Gastroesophageal sphincter (tissue), 4 donors: ENCODE measurements around the gene DDHD1. TPM values are rescaled to one million over a fixed set of nuclear protein-coding genes. Genes with fewer than 3 reads are reported as not detected.
"Not testable (repeated sequence)": the region's sequence is repeated elsewhere in the genome, so short reads cannot be mapped to it uniquely, and the experiment has no call there.

Experiments
- ATAC-seq: fragments of 150-250 bp; one replicate; pipeline ENCODE4 v1.9.1; 2016; ENCODE audit warnings: mild to moderate bottlenecking, moderate library complexity
- H3K27ac ChIP-seq, 4 donors: fragments of 200-600 bp; sonication (generic) in 3 of 4; 1 replicate in 3 of 4; 2 replicates in 1 of 4; pipeline ENCODE4 v1.5.1; 2016 to 2019
- H3K27me3 ChIP-seq: fragments of 200-600 bp; sonication (generic); one replicate; pipeline ENCODE4 v1.5.1; 2019
- H3K36me3 ChIP-seq, 2 donors: fragments of 200-600 bp; sonication (generic); one replicate each; pipeline ENCODE4 v1.5.1; 2019; ENCODE audit warnings: control low read depth in 1 of 2
- H3K4me1 ChIP-seq, 3 donors: fragments of 200-600 bp; sonication (generic); 1 replicate in 2 of 3; 2 replicates in 1 of 3; pipeline ENCODE4 v1.5.1; 2016 to 2019; ENCODE audit warnings: control low read depth in 2 of 3
- H3K4me3 ChIP-seq, 2 donors: fragments of 200-600 bp; sonication (generic); one replicate each; pipeline ENCODE4 v1.5.1; 2019; ENCODE audit warnings: mild to moderate bottlenecking in 1 of 2, moderate library complexity in 1 of 2
- H3K9me3 ChIP-seq, 3 donors: fragments of 200-600 bp; sonication (generic); one replicate each; pipeline ENCODE4 v1.5.1; 2017 to 2019; ENCODE audit warnings: control low read depth in 2 of 3
- EP300 ChIP-seq: sonication (generic); formaldehyde crosslinking; IDR thresholded peaks from one replicate; pipeline ENCODE4 v1.6.1; 2017; ENCODE audit warnings: antibody characterized with exemption, mild to moderate bottlenecking
- POLR2A ChIP-seq, 2 donors: fragments of 450-650 bp; IDR thresholded peaks; one replicate each; pipeline ENCODE4 v1.6.1; 2017; ENCODE audit warnings: antibody characterized with exemption in 2 of 2, mild to moderate bottlenecking in 2 of 2, moderate library complexity in 1 of 2
- POLR2AphosphoS5 ChIP-seq: sonication (generic); formaldehyde crosslinking; IDR thresholded peaks from one replicate; pipeline ENCODE4 v1.6.1; 2017; ENCODE audit warnings: antibody characterized with exemption
- WGBS, 2 donors: methylation state at CpG; one replicate each; pipeline ENCODE4 v1.1.5; 2018; ENCODE audit warnings: low coverage in 1 of 2; 5-methylcytosine and 5-hydroxymethylcytosine counted together
- total RNA-seq, 4 donors: library from RNA; depleted of rRNA; stranded (reverse); fragments of >200 nt; gene quantifications; one replicate each; pipeline ENCODE4 v1.1.0, GENCODE V29; 2016
- TF ChIP-seq, protein P1 (sequence below), 4 experiments: fragments of 200-600 bp in 2 of 4; fragments of 450-650 bp in 2 of 4; sonication (generic) in 1 of 4; IDR thresholded peaks; one replicate each; pipeline ENCODE4 v1.5.1; 2017 to 2019; ENCODE audit warnings: antibody characterized with exemption in 4 of 4, mild to moderate bottlenecking in 2 of 4, moderate library complexity in 2 of 4

The DDHD1 gene
- total RNA-seq, 4 donors from 2014 or later = 15.4 to 36.4 (median 20.7) TPM

DNA sequence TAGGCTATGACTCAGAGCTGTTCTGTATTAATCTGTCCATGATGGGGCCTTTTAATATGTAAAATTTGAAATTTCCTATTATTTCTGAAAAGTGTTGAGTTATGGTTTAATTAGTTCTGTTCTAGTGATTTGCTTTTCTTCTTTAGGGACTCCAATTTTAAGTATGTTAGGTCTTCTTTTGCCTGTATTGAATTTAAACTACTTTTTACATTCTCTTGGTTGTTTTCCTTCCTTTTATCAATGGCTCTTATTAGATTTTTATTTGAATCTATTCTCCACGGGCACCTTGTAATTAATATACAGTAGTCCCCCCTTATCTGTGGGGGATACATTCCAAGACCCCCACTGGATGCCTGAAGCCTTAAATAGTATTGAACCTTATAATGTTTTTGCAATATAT, 46.4 kb downstream of the DDHD1 start:
- no peak for ATAC-seq
- Histone ChIP-seq H3K27ac (no peak overlapping the region), H3K4me3 (no peak overlapping the region), H3K36me3 (no peaks in the 10 kb centered on the region), H3K27me3 (no peaks in the 10 kb centered on the region), H3K4me1 (peaks cover 0 to 8% (median 0%) of the 10 kb centered on the region in 3 donors), H3K9me3 (peaks cover 0 to 16% (median 0%) of the 10 kb centered on the region in 3 donors)
- WGBS, 2 donors = 93 to 100% methylated on average over 1 of the region's 1 CpG
- TF ChIP-seq, protein P1, sequence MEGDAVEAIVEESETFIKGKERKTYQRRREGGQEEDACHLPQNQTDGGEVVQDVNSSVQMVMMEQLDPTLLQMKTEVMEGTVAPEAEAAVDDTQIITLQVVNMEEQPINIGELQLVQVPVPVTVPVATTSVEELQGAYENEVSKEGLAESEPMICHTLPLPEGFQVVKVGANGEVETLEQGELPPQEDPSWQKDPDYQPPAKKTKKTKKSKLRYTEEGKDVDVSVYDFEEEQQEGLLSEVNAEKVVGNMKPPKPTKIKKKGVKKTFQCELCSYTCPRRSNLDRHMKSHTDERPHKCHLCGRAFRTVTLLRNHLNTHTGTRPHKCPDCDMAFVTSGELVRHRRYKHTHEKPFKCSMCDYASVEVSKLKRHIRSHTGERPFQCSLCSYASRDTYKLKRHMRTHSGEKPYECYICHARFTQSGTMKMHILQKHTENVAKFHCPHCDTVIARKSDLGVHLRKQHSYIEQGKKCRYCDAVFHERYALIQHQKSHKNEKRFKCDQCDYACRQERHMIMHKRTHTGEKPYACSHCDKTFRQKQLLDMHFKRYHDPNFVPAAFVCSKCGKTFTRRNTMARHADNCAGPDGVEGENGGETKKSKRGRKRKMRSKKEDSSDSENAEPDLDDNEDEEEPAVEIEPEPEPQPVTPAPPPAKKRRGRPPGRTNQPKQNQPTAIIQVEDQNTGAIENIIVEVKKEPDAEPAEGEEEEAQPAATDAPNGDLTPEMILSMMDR (IDR thresholded peaks at IDR 0.05) = no peak
- TF ChIP-seq POLR2AphosphoS5 = no peak
- no peak for TF ChIP-seq POLR2A (IDR thresholded peaks at IDR 0.05)
- TF ChIP-seq EP300 = no peak

DNA sequence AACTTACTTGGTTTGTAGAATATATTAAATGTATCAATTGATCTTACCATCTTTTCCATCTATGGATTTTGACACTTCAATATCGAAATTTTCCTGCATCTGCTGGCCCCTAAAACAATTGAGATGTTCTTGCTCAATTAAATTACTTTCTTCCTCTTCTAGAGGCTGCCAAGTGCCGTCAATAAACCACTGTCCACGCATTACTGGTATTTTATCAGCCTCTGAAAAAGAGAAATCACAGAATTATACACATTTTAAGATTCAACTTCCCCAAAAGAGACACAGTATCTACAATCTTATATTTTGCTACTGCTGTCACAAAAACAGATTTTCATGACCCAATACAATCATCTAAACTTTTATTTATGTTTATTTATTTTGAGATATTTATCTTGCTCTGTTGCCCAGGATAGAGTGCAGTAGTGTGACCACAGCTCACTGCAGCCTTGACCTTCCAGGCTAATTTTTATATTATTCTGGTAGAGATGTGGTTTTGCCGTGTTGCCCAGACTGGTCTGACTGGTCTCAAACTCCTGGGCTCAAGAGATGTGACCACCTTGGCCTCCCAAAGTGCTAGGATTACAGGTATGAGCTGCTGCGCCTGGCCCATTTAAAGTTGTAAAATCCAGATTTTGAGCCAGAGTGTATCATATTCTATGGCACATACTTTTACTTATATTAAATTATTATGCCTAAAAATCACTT, 49.3 kb downstream of the DDHD1 start:
- H3K4me3 ChIP-seq = no peak overlapping the region
- peaks cover 0 to 16% (median 0%) of the 10 kb centered on the region in 3 donors for H3K9me3 ChIP-seq
- TF ChIP-seq, protein P1 (IDR thresholded peaks at IDR 0.05) = no peak
- TF ChIP-seq EP300 (no peak), POLR2AphosphoS5 (no peak), POLR2A (IDR thresholded peaks at IDR 0.05) (no peak)
- no peak for ATAC-seq
- H3K4me1 ChIP-seq = peaks cover 0 to 8% (median 0%) of the 10 kb centered on the region in 3 donors
- no peak overlapping the region for H3K27ac ChIP-seq
- H3K36me3 ChIP-seq = no peaks in the 10 kb centered on the region
- H3K27me3 ChIP-seq = no peaks in the 10 kb centered on the region
- WGBS, 2 donors = 80 to 85% methylated on average over 5 of the region's 5 CpGs

DNA sequence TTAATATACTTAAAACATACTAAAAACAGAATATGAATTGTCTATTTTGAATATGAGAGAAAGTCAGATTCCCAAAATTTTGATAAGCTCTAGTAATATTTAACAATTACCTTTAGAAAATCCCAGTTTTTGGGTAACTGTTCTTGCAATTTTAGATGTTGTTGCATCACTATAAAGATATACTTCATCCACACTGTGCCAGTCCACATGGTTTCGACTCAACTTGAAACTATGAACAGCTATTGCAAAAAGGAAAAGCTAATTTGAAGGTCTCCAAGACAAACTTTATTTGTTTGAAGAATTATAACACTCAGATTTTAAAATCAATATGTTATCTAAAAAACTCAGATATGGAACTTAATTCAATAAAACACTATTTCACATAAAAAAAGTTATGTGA, 59.9 kb downstream of the DDHD1 start:
- H3K36me3 ChIP-seq = peaks cover 0 to 13% of the 10 kb centered on the region in 2 donors
- H3K27ac ChIP-seq = no peak overlapping the region
- no peak for ATAC-seq
- H3K27me3 ChIP-seq = no peaks in the 10 kb centered on the region
- H3K9me3 ChIP-seq = no peaks in the 10 kb centered on the region
- H3K4me1 ChIP-seq = no peaks in the 10 kb centered on the region
- 90 to 100% methylated on average over 1 of the region's 1 CpG for WGBS, 2 donors
- no peak overlapping the region for H3K4me3 ChIP-seq
- TF ChIP-seq, protein P1 (IDR thresholded peaks at IDR 0.05) = no peak
- TF ChIP-seq POLR2AphosphoS5 (no peak), EP300 (no peak), POLR2A (IDR thresholded peaks at IDR 0.05) (no peak)

DNA sequence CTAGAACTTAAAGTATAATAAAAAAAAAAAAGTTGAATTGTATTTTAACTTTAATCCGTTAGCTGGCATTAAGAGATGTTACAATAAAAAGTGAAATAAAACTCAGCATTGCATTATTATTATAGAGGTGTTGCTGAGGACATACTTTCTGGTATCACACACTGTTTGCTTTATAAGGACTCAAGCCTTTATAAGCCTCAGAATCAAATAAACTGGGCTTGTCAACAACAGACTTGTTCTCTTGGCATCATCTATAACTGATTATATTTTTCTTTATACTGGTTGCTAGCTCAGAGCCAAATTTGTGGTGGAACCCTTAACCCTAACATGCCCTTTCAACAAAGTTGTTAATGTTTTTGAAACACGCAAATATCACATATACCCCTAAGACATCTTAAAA, 62.3 kb downstream of the DDHD1 start:
- Histone ChIP-seq H3K4me3 (no peak overlapping the region), H3K27me3 (no peaks in the 10 kb centered on the region), H3K9me3 (no peaks in the 10 kb centered on the region), H3K27ac (no peak overlapping the region), H3K36me3 (peaks cover 0 to 13% of the 10 kb centered on the region in 2 donors), H3K4me1 (no peaks in the 10 kb centered on the region)
- 74 to 95% methylated on average over 2 of the region's 2 CpGs for WGBS, 2 donors
- TF ChIP-seq EP300 (no peak), POLR2A (IDR thresholded peaks at IDR 0.05) (no peak), POLR2AphosphoS5 (no peak)
- TF ChIP-seq, protein P1 (IDR thresholded peaks at IDR 0.05) = no peak
- no peak for ATAC-seq

DNA sequence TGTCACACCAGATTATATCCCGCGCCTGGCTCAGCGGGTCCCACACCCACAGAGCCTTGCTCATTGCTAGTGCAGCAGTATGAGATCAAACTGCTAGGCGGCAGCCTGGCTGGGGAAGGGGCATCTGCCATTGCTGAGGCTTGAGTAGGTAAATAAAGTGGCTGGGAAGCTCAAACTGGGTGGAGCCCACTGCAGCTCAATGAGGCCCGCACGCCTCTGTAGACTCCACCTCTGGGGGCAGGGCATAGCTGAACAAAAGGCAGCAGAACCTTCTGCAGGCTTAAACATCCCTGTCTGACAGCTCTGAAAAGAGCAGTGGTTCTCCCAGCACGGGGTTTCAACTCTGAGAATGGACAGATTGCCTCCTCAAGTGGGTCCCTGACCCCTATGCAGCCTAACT, 68.2 kb downstream of the DDHD1 start:
- not testable (repeated sequence) for H3K9me3 ChIP-seq, H3K27ac ChIP-seq, H3K27me3 ChIP-seq, ATAC-seq, H3K4me3 ChIP-seq, H3K4me1 ChIP-seq
- WGBS, 2 donors = 94% methylated on average over 2 to 3 of the region's 7 CpGs
- peaks cover 0 to 12% of the 10 kb centered on the region in 2 donors for H3K36me3 ChIP-seq
